ENCODE results near the gene IGFL3. TPM values are rescaled to one million over a fixed set of nuclear protein-coding genes. Genes with fewer than 3 reads are reported as not detected.

IGFL3 gene
- total and polyA plus RNA-seq, 9 of the 15 experiments (the other 6 are each of a cell fraction or from before 2014, with no cell fraction given) = not detected

GRCh38 chr19:46112527-46112926 is 12.0 kb downstream of the IGFL3 start (continued):
- TF ChIP-seq ZNF609 (CRISPR knock-in tag; IDR thresholded peaks at IDR 0.05; ENCODE audit: borderline replicate concordance) (no peak), MTA3 (IDR thresholded peaks at IDR 0.05; ENCODE audit: borderline replicate concordance) (no peak), CREB5 (CRISPR knock-in tag; IDR thresholded peaks at IDR 0.05) (no peak)

GRCh38 chr19:46111376-46111775 is 13.1 kb downstream of the IGFL3 start:
- no TSS peak for BruUV-seq (replicated peaks)
- Histone ChIP-seq H3K27ac (ENCODE audit: extremely low read depth, low read depth, low read length) (no peak overlapping the region), H3K4me1 (replicated peaks in 1 of 2; ENCODE audit: control insufficient read depth in 2 of 2, insufficient read depth in 2 of 2, low read length in 2 of 2) (no peaks in the 10 kb centered on the region), H3K9ac (ENCODE audit: insufficient read depth in 1 of 2, low read depth in 2 of 2, low read length in 2 of 2) (no peak overlapping the region), H4K20me1 (replicated peaks; ENCODE audit: control insufficient read depth, insufficient read depth, low read length) (no peaks in the 10 kb centered on the region), H3K4me3 (no peak overlapping the region), H3K9me1 (ENCODE audit: control insufficient read depth, insufficient read depth, low read length) (no peaks in the 10 kb centered on the region), H3K4me2 (ENCODE audit: insufficient read depth, low read length) (no peak overlapping the region), H3K36me3 (ENCODE audit: control insufficient read depth, insufficient read depth, low read length) (no peaks in the 10 kb centered on the region), H3K9me3 (replicated peaks; ENCODE audit: control insufficient read depth, insufficient read depth, low read depth, low read length) (no peaks in the 10 kb centered on the region), H3K79me2 (ENCODE audit: control insufficient read depth, insufficient read depth, low read length) (no peaks in the 10 kb centered on the region), H3K27me3 (ENCODE audit: control insufficient read depth in 2 of 2, insufficient read depth in 2 of 2, low read length in 2 of 2) (no peaks in the 10 kb centered on the region), H2AFZ (ENCODE audit: low read depth, low read length) (no peak overlapping the region)
- ATAC-seq (no peak), FAIRE-seq (no peak), DNase-seq (ENCODE audit: extremely low read depth in 1 of 4, low spot score in 3 of 4) (no peak)
- in situ Hi-C loops (cut with MboI) (no loop called here), intact Hi-C loops (cut with micrococcal nuclease) (no loop called here)
- POLR2A ChIA-PET = interaction anchor here (1.0 kb wide), 1 partner anchor 43 kb away, joined by 3 read pairs; no protein-coding TSS in a partner anchor
- CTCF ChIA-PET (ENCODE audit: low intra/inter-chr PET ratio) = interaction anchor here (0.6 kb wide), 1 partner anchor 10 kb away, joined by 4 read pairs; no protein-coding TSS in a partner anchor
- WGBS (ENCODE audit: insufficient coverage, low coverage, missing lambda C conversion rate) = 0% methylated on average over 3 of the region's 3 CpGs
- TF ChIP-seq CHD4 (IDR thresholded peaks at IDR 0.05; ENCODE audit: insufficient read depth, insufficient replicate concordance, low read depth, low read length, poor library complexity, severe bottlenecking) (no peak), ZNF41 (CRISPR knock-in tag; conservative IDR thresholded peaks at IDR 0.05) (no peak), CHD2 (IDR thresholded peaks at IDR 0.05; ENCODE audit: low read depth, low read length) (no peak), SRSF7 (optimal IDR thresholded peaks at IDR 0.05; ENCODE audit: low read depth, low read length) (no peak), SP2 (IDR thresholded peaks at IDR 0.05; ENCODE audit: extremely low read depth, low read depth, low read length, poor library complexity, severe bottlenecking) (no peak), SIRT6 (IDR thresholded peaks at IDR 0.05; ENCODE audit: low read depth, low read length) (no peak), EP400 (IDR thresholded peaks at IDR 0.05) (no peak), ZNF696 (CRISPR knock-in tag; conservative IDR thresholded peaks at IDR 0.05) (no peak), CHAMP1 (IDR thresholded peaks at IDR 0.05) (no peak)

Measured in K562 (cell line).